H4 (cell line): ENCODE measurements around the gene CHCHD5. TPM values are rescaled to one million over a fixed set of nuclear protein-coding genes. Genes with fewer than 3 reads are reported as not detected.
"Not testable (repeated sequence)": the region's sequence is repeated elsewhere in the genome, so short reads cannot be mapped to it uniquely, and the experiment has no call there.

ENCODE experiments used
- DNase-seq: peaks from one replicate; pipeline ENCODE4 v3.0.0-alpha.2; 2015; ENCODE audit warnings: low spot score
- total RNA-seq: library from RNA; depleted of rRNA; stranded (reverse); fragments of >200 nt; shearing (Covaris generic); gene quantifications from 2 replicates; pipeline ENCODE4 v1.2.3, GENCODE V29; 2014; rRNA removed

The CHCHD5 gene, protein sequence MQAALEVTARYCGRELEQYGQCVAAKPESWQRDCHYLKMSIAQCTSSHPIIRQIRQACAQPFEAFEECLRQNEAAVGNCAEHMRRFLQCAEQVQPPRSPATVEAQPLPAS
- total RNA-seq, result 23.6 and 38.6 TPM in 2 replicates

DNA sequence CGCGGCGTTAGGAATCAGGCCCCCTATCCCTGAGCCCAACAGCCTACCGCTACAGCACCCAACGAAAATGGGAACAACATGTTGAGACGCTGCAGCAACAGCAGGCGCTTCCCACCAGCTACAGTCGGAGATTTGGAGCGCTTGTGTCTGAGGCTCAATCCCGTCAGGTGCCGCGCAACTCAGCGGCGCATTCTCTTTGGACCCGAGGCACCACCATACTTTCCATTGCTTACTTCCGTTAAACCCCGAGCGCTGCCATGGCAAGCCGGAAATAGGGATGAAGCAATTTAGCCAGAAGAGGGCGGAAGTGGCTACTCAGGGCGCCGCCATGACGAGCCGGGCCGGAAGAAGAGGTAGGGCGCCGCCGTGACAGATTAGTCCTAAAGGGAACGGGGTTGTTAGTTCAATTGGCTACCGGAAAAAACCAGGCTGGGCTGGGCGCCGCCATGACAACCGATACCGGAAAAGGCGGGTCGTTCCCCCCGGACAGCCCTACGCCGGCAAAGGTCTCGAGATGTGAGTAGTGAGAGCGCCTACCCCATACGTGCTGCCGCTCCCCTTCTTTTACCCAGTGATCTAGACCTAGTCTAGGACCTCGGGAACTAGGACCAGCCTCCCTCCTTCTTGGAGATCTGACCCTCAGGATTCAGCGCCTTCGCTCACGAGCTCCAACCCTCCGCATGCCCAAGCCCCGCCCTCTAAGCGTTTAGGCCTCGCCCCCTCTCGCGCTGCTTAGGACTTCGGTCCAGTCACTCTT, at the start of gene CHCHD5:
Gene CHCHD5 (plus strand): TSS at position 476 of the 757 bp plus-strand sequence. CDS start 39 bp downstream, at position 515.
- DNase-seq, result peak; percentile 98

DNA sequence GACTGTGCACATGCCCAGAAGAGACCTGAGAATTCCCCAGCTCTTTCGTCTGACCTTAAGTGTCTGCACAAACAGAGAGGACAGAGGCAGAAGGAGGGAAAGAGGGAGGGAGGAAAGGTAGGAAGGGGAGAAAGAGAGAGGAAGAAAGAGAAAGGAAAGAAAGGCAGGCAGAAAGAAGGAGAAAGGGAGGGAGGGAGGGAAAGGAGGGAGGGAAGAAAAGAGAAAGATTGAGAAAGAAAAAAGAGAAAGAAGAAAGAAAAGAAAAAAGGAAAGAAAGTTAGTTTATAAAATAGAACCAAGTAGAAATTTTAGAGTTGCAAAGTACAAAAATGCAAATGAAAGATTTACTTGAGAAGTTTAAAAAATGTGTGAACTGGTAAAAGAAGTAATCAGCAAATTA, 49.6 kb upstream of the CHCHD5 start:
- DNase-seq, result no peak

DNA sequence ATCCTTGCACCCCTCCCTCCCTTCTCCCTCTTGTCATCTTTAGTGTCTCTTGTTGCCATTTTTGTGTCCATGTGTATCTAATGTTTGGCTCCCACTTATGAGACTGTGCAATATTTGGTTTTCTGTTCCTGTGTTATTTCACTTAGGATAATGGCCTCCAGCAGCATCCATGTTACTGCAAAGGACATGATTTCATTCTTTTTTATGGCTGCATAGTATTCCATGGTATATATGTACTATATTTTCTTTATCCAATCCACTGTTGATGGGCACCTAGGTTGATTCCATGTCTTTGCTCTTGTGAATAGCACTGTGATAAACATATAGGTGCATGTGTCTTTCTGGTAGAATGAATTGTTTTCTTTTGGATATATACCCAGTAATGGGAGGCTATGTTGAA, 47.7 kb upstream of the CHCHD5 start:
- not testable (repeated sequence) for DNase-seq

DNA sequence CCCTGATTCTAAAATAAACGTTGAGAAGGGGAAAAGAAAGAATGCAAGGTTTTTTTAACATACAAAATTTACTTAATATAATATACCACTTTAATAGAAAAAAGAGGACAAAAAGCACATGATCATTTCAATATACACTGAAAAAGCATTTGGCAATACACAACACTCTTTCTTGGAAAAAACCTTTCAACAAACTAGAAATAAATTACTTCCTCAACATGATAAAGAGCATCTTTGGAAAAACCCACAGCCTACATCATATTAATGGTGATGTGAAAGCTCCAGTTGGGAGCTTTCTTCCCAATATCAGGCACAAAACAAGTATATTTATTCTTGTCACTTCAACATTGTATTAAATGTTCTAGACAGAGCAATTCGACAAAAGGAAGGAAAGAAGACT, 45.1 kb upstream of the CHCHD5 start:
- DNase-seq, result no peak

DNA sequence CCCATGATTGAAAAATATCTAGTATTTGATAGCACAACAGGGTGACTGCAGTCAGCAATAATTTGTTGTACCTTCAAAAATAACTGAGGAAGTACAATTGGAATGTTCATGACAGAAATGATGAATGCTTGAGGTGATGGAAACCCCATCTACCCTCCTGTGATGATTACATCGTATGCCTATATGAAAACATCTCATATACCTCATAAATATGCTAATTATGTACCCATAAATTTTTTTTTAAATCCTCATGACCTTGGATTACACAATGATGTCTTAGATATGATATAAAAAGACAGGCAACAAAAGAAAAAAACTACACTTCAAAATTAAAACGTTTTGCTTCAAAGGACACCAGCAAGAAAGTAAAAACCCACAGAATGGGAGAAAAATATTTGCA, 43.5 kb upstream of the CHCHD5 start:
- DNase-seq, result no peak

DNA sequence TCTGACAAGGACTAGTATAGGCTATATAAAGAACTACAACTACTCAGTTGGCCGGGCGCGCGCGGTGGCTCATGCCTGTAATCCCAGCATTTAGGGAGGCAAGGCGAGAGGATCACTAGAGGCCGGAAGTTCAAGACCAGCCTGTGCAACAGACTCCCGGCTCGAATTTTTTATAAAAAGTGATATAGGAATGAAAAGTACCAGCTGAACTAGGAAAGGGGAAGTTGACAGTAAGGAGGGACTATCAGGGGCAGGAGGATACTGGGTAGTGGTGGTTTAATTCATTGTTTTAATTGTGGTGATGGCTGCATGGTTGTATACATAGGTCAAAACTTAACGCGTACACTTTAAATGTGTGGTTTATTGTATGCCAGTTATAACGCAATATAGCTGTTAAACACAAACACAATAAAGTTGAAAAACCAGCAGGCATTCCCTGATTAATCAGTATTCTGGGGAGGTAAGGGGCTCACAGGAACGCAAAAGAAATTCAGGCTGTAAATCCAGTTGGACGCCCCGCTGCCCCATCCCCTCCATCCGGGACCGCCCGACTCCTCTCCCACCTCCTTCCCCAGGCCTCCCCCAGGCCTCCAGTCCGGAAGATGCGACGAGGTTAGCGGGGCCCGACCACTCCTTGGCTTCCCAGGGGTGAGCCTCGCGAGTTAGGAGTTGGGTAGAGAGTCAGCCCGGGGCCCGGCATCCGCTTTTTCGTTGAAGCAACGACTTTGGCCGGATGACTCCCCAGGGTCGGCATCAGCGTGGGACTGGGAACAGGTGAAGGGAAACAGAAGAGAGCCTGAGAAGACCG, 42.9 kb upstream of the CHCHD5 start:
- DNase-seq, result peak; percentile 48

DNA sequence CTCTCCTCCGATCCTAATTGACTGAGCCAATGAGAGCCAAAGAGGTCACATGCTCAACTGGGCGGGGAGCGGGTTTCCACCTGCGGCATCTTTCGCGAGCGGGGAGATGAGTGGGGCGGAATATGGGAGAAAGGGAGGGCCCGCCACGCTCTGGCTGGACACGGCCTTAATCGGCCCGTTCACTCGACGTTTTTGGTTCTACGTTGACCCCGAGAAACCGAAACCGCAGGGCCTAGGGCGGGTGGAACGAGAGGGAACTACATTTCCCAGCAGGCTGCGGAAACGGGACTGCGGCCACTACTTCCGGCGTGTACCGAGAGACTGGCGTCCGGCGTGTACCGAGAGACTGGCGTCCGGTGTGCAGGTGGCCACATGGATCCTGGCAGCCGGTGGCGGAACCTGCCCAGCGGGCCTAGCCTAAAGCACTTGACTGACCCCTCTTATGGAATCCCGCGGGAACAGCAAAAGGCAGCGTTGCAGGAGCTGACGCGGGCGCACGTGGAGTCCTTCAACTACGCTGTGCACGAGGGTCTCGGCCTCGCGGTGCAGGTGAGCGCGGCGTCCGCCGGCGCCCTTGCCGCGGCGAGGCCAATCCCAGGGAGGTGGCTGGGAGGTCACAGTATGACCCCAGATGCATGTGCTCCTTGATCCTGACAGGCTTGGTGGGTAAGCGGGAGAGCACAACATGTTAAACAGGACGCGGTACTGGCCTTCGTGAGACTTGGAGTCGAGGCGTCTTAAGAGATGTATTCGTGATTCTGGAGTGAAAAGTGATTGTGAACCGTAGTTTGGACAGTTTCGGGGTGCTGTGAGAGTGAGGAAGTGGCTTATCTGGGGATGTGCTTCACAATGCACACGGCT, 42.1 kb upstream of the CHCHD5 start, which contains the start of gene POLR1B:
Gene POLR1B (plus strand): TSS at position 343 of the 861 bp plus-strand sequence. CDS start 30 bp downstream, at position 373.
- DNase-seq, result peak; percentile 88

DNA sequence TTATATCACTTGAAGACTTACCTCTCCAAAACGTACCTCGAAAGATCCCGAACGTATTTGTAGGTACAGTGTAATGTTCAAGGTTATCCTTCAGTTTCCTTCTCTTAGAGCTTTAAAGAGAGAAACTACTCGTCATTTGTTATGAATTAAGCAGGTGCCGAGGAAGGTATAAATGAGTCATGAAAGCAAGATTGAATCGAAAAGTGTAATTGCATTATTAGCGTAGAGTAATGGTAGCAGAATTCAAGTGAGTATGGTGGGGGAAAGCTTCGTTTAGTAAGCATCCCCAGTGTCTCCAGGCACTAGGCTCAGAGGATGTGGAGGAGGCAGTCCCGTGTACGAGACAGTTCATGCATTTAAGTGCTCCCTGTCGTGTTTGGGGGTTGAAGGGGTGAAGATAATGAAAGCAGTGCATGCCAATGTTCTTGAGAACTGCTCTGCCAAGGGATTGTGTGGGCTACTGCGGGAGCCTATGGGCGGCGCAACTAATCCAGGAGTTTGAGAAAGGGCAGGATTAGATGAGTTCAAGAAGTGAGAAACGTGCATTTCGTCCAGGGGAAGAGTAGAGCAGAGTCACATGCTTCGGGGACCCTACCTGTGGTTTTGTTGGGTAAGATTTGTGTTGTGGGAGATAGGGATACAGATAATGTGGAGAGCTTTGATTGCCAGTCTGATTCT, 41.3 kb upstream of the CHCHD5 start:
- no peak for DNase-seq

DNA sequence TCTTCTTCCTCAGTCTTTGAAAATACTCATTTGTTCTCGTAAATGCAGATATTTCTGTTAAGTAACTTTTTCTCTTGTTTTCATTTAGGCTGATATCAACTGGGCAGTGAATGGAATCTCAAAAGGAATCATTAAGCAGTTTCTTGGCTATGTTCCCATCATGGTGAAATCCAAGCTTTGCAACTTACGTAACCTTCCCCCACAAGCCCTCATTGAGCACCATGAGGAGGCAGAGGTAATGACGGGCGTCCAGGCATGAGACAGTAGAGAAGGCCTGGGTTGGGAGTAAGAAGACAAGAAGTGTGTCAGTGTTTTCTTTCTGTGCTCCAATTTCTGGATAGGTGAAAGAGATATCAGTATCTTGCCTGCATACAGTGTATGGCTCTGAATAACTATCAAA, 37.1 kb upstream of the CHCHD5 start:
- peak; percentile 20 for DNase-seq

DNA sequence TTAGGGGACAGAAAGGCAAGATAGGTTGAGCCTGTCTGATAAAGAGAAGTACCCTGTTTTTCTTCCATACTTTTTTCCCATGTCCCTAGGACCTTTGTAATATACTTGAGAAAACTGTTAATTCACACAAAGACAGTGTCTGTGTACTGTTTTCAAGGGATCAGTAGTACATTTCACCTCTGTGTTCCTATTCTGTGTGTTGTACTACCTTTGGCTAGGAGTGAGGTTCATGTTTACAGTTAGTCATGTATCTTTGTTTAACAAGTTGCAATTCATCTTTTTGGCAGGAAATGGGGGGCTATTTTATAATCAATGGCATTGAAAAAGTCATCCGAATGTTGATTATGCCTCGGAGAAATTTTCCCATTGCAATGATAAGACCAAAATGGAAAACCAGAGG, 35.4 kb upstream of the CHCHD5 start:
- no peak for DNase-seq

DNA sequence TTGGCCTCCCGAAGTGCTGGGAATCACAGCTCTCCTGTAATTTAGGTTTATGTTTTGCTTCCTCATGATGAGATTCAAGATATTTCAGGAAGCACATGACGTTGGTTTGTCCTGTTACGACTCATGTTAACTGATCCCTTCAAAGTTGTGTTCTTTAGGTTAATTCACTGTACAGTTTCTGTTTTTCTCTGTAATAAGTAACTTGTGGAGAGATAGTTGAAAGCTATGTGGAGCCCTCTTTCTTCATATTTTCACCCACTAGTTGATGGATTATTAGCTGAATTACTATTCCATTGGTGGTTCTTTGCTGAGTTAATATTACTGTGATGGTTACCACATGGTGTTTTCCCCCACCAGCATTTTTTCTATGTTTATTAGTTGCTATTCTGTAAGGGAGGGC, 18.3 kb upstream of the CHCHD5 start:
- DNase-seq, result no peak

DNA sequence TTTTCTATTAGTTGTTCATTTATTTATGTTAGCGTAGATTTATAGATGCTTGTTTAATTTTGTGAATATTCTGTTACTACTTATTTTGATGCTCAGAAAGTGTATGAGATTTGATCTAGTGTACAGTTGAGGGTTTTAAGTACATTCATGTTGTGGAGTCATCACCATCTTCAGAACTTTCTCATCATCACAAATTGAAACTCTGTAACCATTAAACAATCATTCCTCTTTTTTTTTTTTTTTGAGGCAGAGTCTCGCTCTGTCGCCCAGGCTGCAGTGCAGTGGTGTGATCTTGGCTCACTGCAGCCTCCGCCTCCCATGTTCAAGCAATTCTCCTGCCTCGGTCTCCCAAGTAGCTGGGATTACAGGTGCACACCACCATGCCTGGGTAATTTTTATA, 17.9 kb upstream of the CHCHD5 start:
- DNase-seq, result not testable (repeated sequence)

DNA sequence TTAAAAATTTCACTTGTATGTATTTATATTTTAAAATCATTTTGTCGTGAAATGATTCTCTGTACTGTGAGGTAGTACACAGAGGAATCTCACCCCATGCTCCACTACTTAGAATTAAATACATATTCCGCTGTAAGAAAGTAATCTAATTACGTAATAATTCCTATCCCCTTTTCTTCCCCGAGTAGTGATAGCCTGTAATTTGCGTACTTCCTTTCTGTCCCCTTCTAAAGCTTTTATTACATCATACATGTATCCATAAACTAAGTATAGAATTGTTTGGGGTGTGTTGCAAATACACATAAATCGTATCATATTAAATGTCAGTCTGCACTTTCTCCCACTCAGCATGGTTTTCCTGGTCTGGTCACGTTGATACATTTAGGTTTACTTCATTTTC, 12.4 kb upstream of the CHCHD5 start:
- DNase-seq, result no peak

DNA sequence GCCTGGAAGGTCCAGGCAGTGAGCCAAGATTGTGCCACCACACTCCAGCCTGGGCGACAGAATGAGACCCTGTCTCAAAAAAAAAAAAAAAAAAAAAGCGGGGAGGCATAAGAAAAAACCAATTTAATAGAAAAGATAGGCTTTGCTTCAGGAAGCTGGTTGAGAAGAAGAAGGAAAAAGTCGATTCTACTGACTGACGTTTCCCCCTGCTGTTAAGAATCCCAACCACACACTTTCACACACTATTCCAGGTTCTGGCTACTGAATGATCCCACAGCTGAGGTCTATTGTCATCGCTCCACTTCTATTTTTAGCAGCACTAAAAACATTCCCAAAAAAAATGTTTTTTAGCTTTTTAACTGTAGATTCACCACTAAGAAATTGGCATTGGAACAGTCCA, 6.7 kb upstream of the CHCHD5 start:
- DNase-seq, result no peak

DNA sequence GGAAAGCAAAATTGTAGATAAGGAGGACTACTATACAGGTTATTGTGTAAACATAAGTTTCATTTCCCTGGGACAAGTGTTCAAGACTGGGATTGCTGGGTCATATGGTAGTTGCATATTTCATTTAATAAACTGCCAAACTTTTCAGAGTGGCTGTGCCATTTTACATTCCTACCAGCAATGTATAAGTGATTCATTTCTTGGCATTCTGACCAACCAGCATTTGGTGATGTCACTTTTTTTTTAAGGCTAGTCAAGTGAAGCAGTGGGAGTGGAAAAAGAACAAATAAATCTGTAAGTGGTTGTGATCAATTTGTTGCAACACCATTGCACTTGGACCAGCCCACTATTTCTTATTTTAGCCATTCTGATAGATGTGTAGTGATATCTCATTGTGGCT, 5.2 kb upstream of the CHCHD5 start:
- DNase-seq, result peak; percentile 72

DNA sequence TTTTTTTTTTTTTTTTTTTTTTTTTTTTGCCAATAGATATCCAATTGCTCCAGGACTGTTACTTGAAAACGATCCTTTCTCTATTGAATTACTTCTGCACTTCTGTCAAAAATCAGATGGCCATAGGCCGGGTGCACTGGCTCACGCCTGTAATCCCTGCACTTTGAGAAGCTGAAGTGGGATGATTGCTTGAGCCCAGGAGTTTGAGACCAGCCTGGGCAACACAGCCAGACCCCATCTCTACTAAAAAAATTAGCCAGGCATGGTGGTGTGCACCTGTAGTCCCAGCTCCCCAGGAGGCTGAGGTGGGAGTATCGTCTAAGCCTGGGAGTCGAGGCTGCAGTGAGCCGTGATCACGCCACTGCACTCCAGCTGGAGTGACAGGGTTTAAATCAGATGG, 4.3 kb upstream of the CHCHD5 start:
- DNase-seq, result no peak

DNA sequence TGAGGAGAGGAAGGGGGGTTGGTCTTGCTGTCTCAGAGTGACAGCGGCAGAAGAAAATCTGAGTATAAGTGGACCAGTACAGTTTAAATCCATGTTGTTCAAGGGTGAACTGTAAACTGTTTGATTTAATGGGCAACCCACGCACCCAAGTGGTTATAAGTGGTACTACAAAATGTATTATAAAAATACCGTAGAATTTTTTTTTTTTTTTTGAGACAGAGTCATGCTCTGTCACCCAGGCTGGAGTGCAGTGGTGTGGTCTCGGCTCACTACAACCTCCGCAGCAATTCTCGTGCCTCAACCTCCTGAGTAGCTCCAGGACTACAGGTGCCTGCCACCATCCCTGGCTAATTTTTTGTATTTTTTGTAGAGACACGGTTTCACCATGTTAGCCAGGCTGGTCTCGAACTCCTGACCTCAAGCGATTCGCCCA, 2.1 kb upstream of the CHCHD5 start:
- DNase-seq, result peak; percentile 73

DNA sequence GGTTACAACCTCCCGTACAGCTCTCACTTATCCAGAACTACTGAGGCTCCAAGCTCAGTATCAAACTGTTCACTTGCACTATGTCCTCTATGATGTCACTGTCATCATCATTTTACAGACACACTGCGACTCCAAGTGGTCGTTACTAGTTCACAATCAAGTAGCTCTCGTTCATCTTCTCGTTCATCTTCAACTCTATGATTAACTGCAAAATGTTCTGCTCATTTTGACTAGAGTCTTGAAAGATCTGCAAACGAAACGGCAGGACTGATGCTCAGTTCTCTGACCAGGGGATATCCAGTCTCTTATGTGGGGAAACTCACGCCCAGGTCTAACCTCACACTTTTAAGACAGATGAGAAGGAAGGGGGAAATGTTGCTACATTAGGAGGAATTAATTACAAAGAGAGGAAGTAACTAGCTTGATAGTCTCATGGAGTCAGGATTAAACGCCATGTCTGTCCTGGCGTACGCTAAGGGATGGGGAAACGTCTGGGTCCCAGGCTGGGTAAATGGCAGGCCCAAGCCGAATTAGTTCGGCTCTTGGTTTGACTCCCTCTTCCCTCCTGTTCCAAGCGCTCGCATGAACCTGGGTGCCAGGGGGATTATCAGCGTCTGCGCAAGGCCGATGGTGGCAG, 794 bp upstream of the CHCHD5 start:
- DNase-seq, result peak; percentile 42

DNA sequence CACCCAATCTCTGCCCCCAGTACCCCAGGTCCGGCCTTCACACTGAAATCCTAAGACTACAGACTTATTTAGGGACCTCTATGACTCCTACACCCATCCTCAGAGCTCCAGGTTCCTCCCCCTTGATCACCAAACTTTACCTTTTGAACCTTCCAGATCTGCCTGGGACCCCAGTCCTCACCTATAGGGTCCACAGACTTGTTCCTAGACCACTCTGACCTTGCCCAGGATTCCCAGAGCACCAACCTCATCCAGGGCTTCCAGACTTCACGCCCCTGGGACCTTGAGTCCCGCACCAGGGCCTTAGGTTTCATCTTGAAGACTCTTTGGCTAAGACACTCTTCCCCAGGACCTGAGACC, 462 bp downstream of the CHCHD5 start:
- no peak for DNase-seq

DNA sequence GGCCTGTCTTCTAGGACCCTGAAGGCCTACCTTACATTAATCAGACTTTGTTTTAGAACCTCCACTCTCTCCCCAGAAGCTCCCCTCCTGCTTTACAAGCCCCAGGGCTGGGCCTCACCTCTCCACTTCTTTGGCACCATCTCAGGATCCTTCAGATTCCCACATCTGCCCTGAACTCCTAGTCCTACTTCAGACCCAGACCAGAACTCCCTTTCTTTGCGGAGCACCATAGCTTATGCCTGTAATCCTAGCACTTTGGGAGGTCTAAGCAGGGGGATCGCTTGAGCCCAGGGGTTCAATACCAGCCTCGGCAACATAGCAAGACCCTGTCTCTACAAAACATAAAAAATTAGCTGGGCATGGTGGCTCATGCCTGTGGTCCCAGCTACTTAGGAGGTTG, 991 bp downstream of the CHCHD5 start:
- DNase-seq, result no peak
